H9 (cell line): ENCODE measurements around the gene PLXNA4. TPM values are rescaled to one million over a fixed set of nuclear protein-coding genes. Genes with fewer than 3 reads are reported as not detected.

Source experiments
- DNase-seq: peaks from one replicate; pipeline ENCODE4 v3.0.0-alpha.2; 2017
- H2AFZ ChIP-seq: one replicate; pipeline ENCODE4 v1.6.1; 2013; ENCODE audit warnings: mild to moderate bottlenecking, low read length, control low read depth, moderate library complexity
- H2AK5ac ChIP-seq: 2 replicates; pipeline ENCODE4 v1.6.1; 2013; ENCODE audit warnings: low read length, control low read depth, mixed read lengths; ENCODE audit not compliant: insufficient read length
- H2BK120ac ChIP-seq: one replicate; pipeline ENCODE4 v1.6.1; 2013; ENCODE audit warnings: low read depth, mild to moderate bottlenecking, low read length, control low read depth, inconsistent platforms; ENCODE audit not compliant: poor library complexity, severe bottlenecking
- H2BK12ac ChIP-seq: 2 replicates; pipeline ENCODE4 v1.6.1; 2013; ENCODE audit warnings: low read length, control low read depth, mixed read lengths, low read depth; ENCODE audit not compliant: insufficient read length
- H2BK15ac ChIP-seq: 2 replicates; pipeline ENCODE4 v1.6.1; 2013; ENCODE audit warnings: low read depth, low read length, control low read depth
- H2BK20ac ChIP-seq: one replicate; pipeline ENCODE4 v1.6.1; 2013; ENCODE audit warnings: low read depth, mild to moderate bottlenecking, low read length, control low read depth, inconsistent platforms; ENCODE audit not compliant: poor library complexity, severe bottlenecking
- H2BK5ac ChIP-seq: 2 replicates; pipeline ENCODE4 v1.6.1; 2013; ENCODE audit warnings: low read length, control low read depth, mixed read lengths; ENCODE audit not compliant: insufficient read length
- H3K14ac ChIP-seq: 2 replicates; pipeline ENCODE4 v1.6.1; 2013; ENCODE audit warnings: low read length, control low read depth; ENCODE audit not compliant: insufficient read depth
- H3K18ac ChIP-seq: 2 replicates; pipeline ENCODE4 v1.6.1; 2013; ENCODE audit warnings: low read depth, mild to moderate bottlenecking, mixed read lengths, low read length, control low read depth; ENCODE audit not compliant: insufficient read length
- H3K23ac ChIP-seq: 2 replicates; pipeline ENCODE4 v1.6.1; 2013; ENCODE audit warnings: low read length, control low read depth, mixed read lengths, low read depth; ENCODE audit not compliant: insufficient read length
- H3K23me2 ChIP-seq: 2 replicates; pipeline ENCODE4 v1.6.1; 2013; ENCODE audit warnings: low read depth, mild to moderate bottlenecking, mixed read lengths, low read length, control low read depth; ENCODE audit not compliant: insufficient read length, poor library complexity, severe bottlenecking
- H3K27ac ChIP-seq: 2 replicates; pipeline ENCODE4 v1.5.1; 2013; ENCODE audit warnings: low read length, control low read depth, mixed read lengths, low read depth; ENCODE audit not compliant: insufficient read length
- H3K27me3 ChIP-seq: 2 replicates; pipeline ENCODE4 v1.6.1; 2013; ENCODE audit warnings: low read length, control low read depth, inconsistent platforms; ENCODE audit not compliant: insufficient read depth
- H3K4ac ChIP-seq: 2 replicates; pipeline ENCODE4 v1.6.1; 2013; ENCODE audit warnings: low read depth, mild to moderate bottlenecking, control low read depth, inconsistent platforms, low read length, moderate library complexity
- H3K4me1 ChIP-seq: 2 replicates; pipeline ENCODE4 v1.6.1; 2013; ENCODE audit warnings: low read length, control low read depth, inconsistent platforms; ENCODE audit not compliant: insufficient read depth
- H3K4me2 ChIP-seq: 2 replicates; pipeline ENCODE4 v1.6.1; 2013; ENCODE audit warnings: low read length, control low read depth, mixed read lengths; ENCODE audit not compliant: insufficient read length, insufficient read depth
- H3K56ac ChIP-seq: 2 replicates; pipeline ENCODE4 v1.6.1; 2013; ENCODE audit warnings: low read depth, mild to moderate bottlenecking, mixed read lengths, low read length, control low read depth; ENCODE audit not compliant: insufficient read length
- H3K79me1 ChIP-seq: 2 replicates; pipeline ENCODE4 v1.6.1; 2013; ENCODE audit warnings: low read depth, mild to moderate bottlenecking, moderate library complexity, low read length, control low read depth, inconsistent platforms; ENCODE audit not compliant: insufficient read depth, poor library complexity, severe bottlenecking
- H3K79me2 ChIP-seq: 2 replicates; pipeline ENCODE4 v1.6.1; 2013; ENCODE audit warnings: low read length, control low read depth, inconsistent platforms; ENCODE audit not compliant: insufficient read depth
- H3K9ac ChIP-seq: 2 replicates; pipeline ENCODE4 v1.6.1; 2013; ENCODE audit warnings: low read length, control low read depth, mixed read lengths; ENCODE audit not compliant: insufficient read length; ENCODE audit errors: extremely low read depth
- H3K9me3 ChIP-seq: one replicate; pipeline ENCODE4 v1.6.1; 2013; ENCODE audit warnings: low read depth, low read length, inconsistent platforms; ENCODE audit not compliant: control insufficient read depth
- H3T11ph ChIP-seq: one replicate; pipeline ENCODE4 v1.6.1; 2013; ENCODE audit warnings: mild to moderate bottlenecking, low read length, control low read depth, inconsistent platforms
- H4K20me1 ChIP-seq: one replicate; pipeline ENCODE4 v1.6.1; 2013; ENCODE audit not compliant: control insufficient read depth, insufficient read length, insufficient read depth
- H4K5ac ChIP-seq: 2 replicates; pipeline ENCODE4 v1.6.1; 2013; ENCODE audit warnings: low read depth, mild to moderate bottlenecking, mixed read lengths, low read length, control low read depth; ENCODE audit not compliant: insufficient read length
- H4K8ac ChIP-seq: replicated peaks from 2 replicates; pipeline ENCODE4 v1.6.1; 2013; ENCODE audit warnings: low read length, control low read depth, mixed read lengths, low read depth; ENCODE audit not compliant: insufficient read length
- H4K91ac ChIP-seq: 2 replicates; pipeline ENCODE4 v1.6.1; 2013; ENCODE audit warnings: low read depth, mild to moderate bottlenecking, moderate library complexity, mixed read lengths, low read length, control low read depth; ENCODE audit not compliant: insufficient read length
- H3K27ac Mint-ChIP-seq, 3 experiments: 2 replicates in 2 of 3; 3 replicates in 1 of 3; pipeline ENCODE4 v1.8.0; 2020 to 2021; ENCODE audit warnings: mixed read lengths in 3 of 3, mild to moderate bottlenecking in 1 of 3, moderate library complexity in 1 of 3
- H3K27me3 Mint-ChIP-seq: 2 replicates; pipeline ENCODE4 v1.8.0; 2021; ENCODE audit warnings: low read depth, mild to moderate bottlenecking, moderate library complexity, mixed read lengths
- H3K36me3 Mint-ChIP-seq, 3 experiments: 2 replicates in 2 of 3; 3 replicates in 1 of 3; pipeline ENCODE4 v1.8.0; 2020 to 2021; ENCODE audit warnings: low read depth in 3 of 3, mixed read lengths in 3 of 3; ENCODE audit not compliant: insufficient read depth in 1 of 3
- H3K4me1 Mint-ChIP-seq, 2 experiments: 2 replicates each; pipeline ENCODE4 v1.8.0; 2020; ENCODE audit warnings: mixed read lengths in 2 of 2
- H3K4me3 Mint-ChIP-seq, 2 experiments: 2 replicates in 1 of 2; 3 replicates in 1 of 2; pipeline ENCODE4 v1.8.0; 2020 to 2021; ENCODE audit warnings: mild to moderate bottlenecking in 2 of 2, mixed read lengths in 2 of 2, moderate library complexity in 1 of 2
- H3K9me3 Mint-ChIP-seq, 2 experiments: 2 replicates in 1 of 2; 3 replicates in 1 of 2; pipeline ENCODE4 v1.8.0; 2020; ENCODE audit warnings: mild to moderate bottlenecking in 2 of 2, mixed read lengths in 2 of 2, moderate library complexity in 1 of 2
- total RNA-seq: library from RNA; stranded (reverse); gene quantifications from 2 replicates; pipeline ENCODE4 v1.2.1, GENCODE V29; 2021
- TF ChIP-seq, protein P1 (sequence below): fragments of 200-600 bp; sonication (generic); conservative IDR thresholded peaks from 3 replicates; pipeline ENCODE4 v1.8.0; 2021; ENCODE audit warnings: antibody characterized with exemption, mild to moderate bottlenecking

The PLXNA4 gene
- total RNA-seq, 1 experiment from 2014 or later: 0.35 TPM

DNA sequence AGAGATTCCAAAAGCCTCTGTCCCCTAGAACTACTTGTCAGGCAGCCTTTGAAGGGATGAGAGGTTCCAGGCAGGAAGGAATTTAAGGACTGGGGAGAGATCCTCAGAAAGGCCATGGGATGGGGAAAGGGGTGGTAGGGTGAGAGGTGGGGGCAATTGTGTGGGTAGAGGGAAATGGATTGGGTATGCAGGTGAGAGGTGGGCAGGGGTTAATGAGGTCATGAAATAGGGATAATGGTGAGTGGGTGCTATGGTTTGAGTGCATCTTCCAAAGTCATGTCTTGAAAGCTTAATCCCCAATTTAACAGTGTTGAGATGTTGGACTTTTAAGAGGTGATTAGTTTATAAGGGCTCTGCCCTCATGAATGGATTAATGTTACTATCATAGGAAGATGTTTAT is 383.5 kb downstream of the PLXNA4 start:
- no peak overlapping the region for H4K8ac ChIP-seq
- H2BK20ac ChIP-seq: no peak overlapping the region
- H3K23ac ChIP-seq: no peak overlapping the region
- DNase-seq: no peak
- no peak overlapping the region for H2AFZ ChIP-seq
- H3K27me3 Mint-ChIP-seq: peaks cover 12% of the 10 kb centered on the region; the same call in 1 of the 2 replicates
- no peak overlapping the region for H4K91ac ChIP-seq
- no peak overlapping the region for H3K27ac ChIP-seq
- no peaks in the 10 kb centered on the region for H3K9me3 ChIP-seq
- peaks cover 31 to 33% of the 10 kb centered on the region in 2 experiments for H3K4me1 Mint-ChIP-seq
- H3K18ac ChIP-seq: no peak overlapping the region
- H3K4me3 Mint-ChIP-seq: no peak overlapping the region
- H3K79me2 ChIP-seq: no peaks in the 10 kb centered on the region
- H3K23me2 ChIP-seq: no peaks in the 10 kb centered on the region
- H3K27me3 ChIP-seq: no peaks in the 10 kb centered on the region
- no peak overlapping the region for H3K9ac ChIP-seq
- H3K27ac Mint-ChIP-seq: no peak overlapping the region
- TF ChIP-seq, protein P1, sequence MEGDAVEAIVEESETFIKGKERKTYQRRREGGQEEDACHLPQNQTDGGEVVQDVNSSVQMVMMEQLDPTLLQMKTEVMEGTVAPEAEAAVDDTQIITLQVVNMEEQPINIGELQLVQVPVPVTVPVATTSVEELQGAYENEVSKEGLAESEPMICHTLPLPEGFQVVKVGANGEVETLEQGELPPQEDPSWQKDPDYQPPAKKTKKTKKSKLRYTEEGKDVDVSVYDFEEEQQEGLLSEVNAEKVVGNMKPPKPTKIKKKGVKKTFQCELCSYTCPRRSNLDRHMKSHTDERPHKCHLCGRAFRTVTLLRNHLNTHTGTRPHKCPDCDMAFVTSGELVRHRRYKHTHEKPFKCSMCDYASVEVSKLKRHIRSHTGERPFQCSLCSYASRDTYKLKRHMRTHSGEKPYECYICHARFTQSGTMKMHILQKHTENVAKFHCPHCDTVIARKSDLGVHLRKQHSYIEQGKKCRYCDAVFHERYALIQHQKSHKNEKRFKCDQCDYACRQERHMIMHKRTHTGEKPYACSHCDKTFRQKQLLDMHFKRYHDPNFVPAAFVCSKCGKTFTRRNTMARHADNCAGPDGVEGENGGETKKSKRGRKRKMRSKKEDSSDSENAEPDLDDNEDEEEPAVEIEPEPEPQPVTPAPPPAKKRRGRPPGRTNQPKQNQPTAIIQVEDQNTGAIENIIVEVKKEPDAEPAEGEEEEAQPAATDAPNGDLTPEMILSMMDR: no peak
- no peaks in the 10 kb centered on the region for H3K79me1 ChIP-seq
- peaks cover 3% of the 10 kb centered on the region in 2 experiments for H3K9me3 Mint-ChIP-seq
- no peak overlapping the region for H2BK12ac ChIP-seq
- H2BK5ac ChIP-seq: no peak overlapping the region
- H3K4ac ChIP-seq: no peak overlapping the region
- no peak overlapping the region for H3K14ac ChIP-seq
- H3K4me1 ChIP-seq: peaks cover 13% of the 10 kb centered on the region
- H2AK5ac ChIP-seq: no peak overlapping the region
- H3K4me2 ChIP-seq: no peak overlapping the region
- peaks cover 0 to 6% (median 0%) of the 10 kb centered on the region in 3 experiments; a peak in 1 of 7 replicates for H3K36me3 Mint-ChIP-seq
- no peaks in the 10 kb centered on the region for H4K20me1 ChIP-seq
- no peak overlapping the region for H3T11ph ChIP-seq
- no peak overlapping the region for H3K56ac ChIP-seq
- no peak overlapping the region for H2BK15ac ChIP-seq
- no peak overlapping the region for H2BK120ac ChIP-seq
- H4K5ac ChIP-seq: no peak overlapping the region
